ENCODE data around the gene FGF14. TPM values are rescaled to one million over a fixed set of nuclear protein-coding genes. Genes with fewer than 3 reads are reported as not detected.

FGF14 gene
- polyA plus RNA-seq, 5 donors, result 0.49 to 1.2 (median 0.62) TPM

DNA sequence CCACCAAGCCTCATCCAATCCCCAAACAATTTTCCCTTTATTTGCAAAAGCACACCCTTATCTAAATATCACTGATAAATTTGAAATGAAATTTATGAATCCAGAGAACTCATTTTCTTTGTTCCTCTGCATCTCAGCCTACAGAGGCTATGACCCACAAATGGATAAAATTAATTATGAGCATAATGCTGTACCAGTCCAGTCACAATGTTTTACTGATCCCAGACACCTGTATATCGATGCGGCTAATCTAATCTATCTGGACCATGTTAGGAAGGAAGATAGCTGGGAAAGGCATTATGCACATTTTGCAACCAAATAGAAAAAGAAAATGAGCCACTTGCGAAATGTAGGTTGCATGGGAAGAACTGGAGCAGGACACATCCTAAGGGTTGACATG is 150.0 kb downstream of the FGF14 start:
- DNase-seq, result no peak

DNA sequence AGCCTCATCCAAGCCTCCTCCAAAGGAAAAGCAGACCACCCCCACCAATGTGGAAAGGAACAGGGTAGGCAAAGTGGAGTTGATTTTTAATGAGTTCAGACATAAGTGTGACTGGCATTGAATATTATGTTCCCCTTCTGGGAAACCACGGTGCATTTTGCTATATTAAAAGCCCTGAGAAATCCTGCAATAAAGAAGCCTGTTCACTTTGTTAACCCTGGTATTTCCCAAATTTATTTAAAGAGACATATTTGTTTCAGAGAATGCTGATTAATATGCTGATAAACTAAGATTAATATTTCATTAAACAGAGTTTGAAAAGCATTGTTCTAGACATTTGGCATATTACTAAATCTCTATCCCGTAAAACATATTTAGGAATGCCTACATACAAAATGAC is 151.4 kb downstream of the FGF14 start:
- DNase-seq, result no peak

DNA sequence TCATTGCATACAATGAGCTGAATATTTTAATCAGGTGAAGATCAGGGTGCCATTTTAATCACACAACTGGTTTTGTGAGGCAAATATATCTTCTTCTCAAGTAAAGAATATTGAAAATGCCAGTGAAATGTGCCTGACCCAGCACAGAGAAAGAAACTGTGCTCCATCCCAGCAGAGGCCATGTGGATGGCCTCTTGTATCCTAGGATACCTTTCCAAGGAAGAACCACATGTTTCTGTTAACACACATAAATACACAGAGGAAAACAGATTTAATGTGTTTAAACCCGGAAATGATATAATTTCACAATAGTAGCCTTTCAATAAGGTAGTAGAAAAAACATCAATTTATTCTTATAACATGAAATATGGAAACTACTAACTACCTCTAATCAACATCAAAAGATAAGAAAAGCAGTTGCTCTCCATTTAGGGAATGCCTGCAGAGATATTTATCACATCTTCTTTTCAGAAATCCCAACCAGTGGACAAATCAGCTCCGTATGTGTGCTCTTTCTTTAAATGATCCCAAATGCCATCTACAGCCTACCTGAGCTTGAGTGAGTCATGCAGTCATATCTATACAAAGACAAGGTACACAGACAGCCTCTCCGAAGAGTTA is 157.1 kb downstream of the FGF14 start:
- DNase-seq, result no peak

DNA sequence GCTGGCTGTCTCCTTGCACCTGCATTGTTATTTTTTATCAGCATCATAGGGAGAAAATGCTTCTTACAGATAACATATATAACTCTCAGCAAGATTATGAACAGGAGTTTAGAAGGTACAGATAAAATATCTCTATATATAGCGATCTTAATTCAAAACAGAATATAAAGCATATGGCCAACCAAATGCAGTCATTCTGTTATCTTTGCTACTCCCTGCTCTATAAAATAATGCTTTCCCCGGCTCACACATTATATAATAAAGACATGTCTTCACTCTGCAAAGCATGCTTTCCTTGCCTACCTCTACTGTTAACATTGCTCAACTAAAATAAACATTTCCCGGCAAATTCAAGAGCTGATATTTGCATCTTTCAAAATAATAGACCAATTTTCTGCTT is 161.7 kb downstream of the FGF14 start:
- no peak for DNase-seq

DNA sequence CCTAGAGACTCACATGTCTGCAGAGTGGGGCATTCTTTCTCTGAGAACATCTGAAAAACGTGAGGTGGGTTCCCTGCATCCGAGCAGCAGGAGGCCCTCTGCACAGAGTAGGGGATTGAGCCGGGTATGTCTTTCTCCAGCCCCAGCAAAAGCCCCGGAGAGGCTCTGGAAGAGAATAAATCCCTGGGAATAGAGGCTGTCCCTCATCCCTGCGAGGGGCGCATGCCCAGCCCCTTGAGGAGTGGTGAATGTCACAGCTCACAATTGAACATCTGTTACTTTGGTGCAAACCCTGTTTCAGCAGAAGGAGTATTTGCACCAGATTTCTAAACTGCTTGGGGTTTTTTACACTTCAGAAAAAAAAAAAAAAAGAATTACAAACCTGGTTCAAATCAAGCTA is 164.6 kb downstream of the FGF14 start:
- DNase-seq, result no peak

DNA sequence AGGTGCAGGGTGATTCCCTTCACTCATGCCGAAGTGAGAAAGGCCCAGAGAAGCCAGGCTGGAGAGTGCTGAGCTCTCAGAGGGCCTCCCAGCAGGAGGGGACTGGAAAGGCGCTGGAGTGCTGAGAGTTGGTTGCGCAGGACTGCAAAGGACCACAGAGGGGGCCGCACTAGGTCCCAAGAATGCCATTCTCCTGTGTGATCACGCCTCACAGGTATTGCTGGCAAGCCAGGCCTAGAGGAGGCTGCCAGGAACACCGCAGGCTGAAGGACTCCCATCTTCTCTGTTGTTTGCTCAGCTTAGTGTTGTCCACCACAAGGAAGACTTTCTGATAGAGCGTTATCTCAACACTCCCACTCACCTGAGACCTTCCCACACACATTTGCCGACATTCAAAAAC is 165.0 kb downstream of the FGF14 start:
- no peak for DNase-seq

DNA sequence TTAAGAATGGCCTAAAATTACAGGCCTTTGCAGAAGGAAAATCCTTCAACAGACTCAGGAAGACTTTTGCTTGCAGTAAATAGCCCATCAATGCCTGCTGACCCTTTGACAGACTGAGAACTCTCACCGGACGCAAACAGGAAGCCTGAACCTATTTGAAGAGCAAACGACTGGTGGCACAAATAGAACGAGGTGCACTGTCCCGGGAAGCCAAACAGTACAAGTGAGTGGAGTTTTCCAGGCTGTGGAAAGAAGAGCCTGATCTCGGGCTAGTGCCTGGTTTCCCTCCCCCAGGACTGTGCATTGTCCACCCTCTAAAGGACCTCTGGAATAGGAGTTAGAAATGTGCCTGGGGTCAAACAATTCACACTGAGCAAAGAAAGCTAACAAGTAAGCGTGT is 165.5 kb downstream of the FGF14 start:
- DNase-seq, result no peak

DNA sequence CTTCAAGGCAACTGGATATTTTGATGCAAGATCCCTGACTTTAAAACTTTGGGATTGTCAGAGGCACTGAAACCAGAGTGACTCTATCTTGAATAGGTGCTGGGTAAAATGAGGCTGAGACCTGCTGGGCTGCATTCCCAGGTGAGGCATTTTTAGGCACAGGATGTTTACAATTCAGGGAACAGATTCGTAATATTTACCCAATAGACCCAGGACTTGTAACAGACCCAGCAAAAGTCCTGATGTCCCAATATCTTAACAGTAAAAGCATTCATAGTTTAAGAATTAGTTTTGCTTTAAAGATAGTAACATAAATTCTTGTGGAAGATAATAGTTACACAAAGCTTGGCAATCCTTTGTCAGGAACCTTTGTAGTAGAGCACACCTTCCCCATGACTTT is 166.2 kb downstream of the FGF14 start:
- no peak for DNase-seq

DNA sequence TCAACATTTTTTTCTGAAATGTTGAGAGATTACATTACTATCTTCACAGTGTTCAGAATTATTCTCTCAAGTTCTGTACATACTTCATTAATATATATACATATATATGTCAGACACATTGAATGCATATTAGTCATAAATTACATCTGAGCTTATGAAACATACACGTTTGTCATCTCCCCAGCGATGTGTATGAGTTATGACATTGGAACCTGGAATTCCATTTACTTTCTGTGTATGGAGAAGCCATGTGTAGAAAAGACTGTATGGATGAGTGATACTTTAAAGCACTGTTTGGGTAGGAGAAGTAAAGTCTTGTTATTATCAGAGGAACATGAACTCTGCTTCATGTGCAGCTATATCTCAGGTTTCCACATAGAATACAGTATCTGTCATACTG is 167.2 kb downstream of the FGF14 start:
- no peak for DNase-seq

DNA sequence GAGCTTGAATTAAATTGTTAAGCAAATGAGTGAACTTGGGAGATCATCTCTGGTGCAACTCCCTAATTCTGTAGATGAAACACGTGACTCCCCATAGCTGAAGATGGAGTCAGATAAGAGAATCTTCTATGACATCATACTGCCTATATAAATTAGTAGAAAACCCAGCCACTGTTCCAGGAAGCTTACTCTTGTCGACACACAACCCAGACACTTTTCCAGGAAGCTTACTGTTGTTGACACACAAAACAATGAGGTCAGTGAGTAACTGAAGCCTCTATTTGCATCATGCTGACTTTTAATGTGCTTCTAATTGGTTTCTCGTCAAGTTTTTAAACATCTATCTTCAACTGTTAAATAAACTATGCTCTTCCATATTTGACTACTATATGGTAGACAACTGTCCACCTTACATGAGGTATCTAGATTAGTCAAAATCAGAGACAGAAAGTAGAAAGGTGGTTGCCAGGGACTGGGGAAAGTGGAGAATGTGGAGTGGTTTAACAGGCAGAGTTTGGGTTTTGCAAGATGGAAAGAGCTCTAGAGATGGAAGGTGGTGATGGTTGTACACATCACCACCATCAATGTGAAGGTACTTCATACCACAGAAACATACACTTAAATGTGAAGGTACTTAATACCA is 168.2 kb downstream of the FGF14 start:
- DNase-seq, result no peak

DNA sequence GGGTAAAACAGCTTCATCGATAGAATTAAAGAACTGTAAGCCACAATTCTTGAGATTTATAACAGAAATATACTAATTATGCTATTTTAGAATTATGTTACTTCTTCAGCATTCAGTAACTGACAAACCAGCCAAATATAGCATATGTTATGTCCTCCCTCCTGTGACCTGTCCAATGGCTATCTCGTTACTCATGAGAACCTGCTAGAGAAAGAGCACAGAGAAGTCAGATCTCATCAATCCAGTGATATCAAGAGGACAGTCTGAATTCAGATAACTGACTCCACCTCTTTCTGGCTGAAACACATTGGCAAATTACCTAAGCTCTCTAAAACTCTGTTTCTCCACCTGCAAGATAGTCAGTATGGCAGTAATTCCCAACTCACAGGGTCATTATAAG is 170.4 kb downstream of the FGF14 start:
- no peak for DNase-seq

DNA sequence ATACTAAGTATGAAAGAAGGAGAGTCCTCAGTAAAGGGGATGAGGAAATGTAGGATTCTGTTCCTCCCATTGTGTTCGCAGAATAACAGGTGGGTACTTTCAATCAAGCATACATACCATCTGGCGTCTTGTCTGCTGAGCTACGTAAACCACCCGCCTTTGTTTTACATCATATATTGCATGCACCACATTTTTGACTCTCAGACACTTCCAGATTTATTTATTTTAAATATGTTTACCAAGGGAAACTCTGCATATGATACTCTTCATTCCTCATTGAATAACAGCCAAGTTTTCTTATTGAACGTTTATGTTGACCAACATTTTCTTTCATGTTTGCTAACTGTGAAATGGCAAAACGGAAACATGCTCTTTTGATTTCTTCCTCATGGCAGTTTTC is 174.1 kb downstream of the FGF14 start:
- peak in 1 of 2 donors; percentile 8 for DNase-seq

DNA sequence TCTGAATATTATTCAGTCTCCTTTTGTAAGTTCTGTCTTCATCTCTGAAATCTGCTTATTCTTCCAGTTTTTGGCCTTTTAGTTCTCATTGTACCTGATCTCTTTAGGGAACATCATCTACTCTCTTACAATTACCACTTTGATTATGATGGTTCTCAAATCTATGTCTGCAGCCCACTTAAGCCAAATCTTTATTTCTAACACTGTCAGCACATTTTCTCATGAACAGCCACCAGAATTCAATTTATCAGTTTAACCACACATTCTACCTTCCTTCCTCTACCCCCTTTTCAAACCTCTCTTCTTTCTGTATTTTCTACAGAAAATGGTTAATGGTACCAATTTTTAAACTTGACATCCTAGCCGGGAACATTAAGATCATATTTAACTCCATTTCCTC is 175.3 kb downstream of the FGF14 start:
- DNase-seq, result no peak

DNA sequence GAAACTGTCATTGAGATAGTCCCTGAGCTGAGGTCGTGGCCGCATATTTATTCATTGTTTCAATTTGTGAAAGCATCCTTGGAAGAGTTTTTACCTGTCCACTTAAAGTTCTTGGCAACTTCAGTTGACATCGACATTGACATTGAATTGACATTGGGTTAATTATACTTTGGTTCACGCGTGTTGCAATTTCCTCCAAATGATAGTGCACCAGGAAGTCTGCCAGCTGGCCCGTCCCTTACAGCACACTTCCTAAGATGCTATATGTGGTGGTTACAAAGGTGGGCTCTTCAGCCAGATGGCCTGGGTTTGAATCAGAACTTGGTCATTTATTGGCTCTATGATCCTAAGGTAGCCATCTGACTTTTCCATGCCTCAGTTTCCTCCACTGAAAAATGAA is 176.0 kb downstream of the FGF14 start:
- no peak for DNase-seq

DNA sequence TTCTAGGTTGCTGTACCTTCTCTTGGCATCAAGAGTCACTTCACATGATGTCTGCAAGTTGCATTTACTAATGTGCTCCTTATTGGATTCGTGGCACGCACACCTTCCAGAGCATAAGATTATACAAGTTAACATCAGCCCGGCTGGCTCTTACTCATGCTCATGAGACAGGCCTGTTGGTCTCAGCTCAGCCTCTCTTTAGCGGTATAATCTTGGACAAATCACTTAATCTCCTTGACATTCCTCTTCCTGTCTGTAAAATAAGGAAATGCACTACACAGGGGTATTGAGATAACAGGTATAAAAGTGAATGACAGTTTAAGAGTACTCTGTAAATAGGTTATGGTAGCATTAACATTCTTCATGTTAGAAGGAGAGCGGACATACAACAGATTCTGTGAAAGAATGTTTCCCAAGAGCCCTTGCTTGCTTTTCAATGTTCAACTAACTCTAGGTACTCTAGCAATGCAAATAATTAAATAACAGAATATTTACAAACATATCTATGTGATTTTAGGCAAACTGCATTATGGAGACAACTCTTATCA is 181.1 kb downstream of the FGF14 start:
- no peak for DNase-seq

DNA sequence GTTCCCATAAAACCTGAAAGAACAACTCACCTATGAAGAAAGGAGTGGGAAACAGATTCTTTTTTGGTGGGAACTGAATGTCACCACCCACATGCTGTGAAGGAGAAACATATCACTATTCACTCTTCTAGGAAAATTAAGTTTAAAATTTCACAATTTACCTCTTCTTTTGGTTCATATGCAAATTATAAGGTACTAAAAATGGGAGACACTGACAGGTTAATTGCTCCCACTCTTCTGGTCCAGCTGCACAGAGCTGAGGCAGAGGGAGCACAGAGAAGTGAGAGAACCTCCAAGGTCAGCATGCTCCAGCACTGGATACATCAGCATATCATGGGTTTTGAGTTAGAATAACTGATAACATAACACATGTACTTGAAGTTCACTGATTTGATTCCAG is 186.9 kb downstream of the FGF14 start:
- no peak for DNase-seq

DNA sequence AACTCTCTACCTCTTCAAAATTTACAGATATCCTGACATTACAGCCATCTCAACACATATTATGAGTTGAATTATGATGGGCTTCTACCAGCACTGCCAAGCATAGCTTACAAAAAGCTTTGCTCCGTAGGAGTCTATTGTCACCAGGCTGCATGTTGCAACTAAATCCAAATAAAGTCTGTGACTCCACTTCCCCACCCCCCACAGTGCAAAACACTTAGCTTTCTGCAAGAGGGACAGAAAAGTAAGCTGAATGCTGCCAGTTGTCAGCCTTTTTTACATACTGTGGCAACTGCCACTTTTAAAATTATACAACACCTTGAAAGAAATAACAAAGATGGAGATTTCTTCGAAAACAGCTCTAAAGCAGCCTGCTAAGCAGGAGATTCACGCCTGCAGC is 189.1 kb downstream of the FGF14 start:
- no peak for DNase-seq

DNA sequence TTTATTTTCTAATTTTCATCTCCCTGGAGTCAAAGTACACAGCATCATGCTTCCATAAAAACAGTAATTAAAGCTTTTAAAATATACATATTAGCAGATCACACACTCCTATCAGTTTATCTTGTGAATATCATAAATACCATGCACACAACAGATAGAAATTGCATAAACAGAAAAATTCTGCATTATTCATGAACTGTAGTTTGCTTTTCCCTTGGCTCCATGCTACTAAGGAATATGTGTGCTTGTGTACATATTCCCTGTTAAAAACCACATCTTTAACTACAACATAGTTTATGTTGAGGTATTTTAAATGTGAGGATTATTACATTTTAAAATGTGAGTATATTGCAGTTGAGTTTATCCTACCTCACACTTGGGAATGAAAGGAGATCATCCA is 193.5 kb downstream of the FGF14 start:
- DNase-seq, result no peak

DNA sequence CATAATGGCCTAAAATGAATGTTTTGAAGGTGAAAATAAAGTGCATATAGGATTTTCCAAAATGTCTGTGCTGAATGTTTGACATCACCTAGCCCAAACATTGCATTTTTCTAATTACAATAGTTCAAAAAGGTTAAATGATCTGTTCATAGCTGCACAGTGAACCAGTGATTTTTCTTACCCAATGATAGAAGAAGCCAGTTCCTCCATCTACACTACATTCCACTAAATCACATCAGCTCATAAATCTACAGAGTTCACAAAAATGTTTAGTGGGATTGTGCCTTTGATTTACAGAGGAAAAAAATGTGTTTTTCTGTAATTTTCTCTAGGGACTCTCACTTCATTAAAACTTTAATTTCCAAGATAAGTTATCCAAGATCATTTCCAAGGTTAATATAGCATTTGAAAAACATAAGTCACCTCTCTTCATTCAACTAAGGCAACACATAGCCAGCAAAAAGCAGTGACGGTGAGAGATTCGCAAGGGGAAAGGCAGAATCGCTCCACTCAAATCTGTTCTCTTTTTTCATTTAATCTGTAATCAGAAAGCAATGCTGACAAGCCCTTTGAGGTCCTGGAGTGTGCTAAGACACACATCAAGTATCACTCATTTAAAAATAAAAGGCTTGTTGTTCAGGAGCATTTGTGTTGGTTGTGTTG is 194.0 kb downstream of the FGF14 start:
- DNase-seq, result peak in 1 of 2 donors; percentile 2

DNA sequence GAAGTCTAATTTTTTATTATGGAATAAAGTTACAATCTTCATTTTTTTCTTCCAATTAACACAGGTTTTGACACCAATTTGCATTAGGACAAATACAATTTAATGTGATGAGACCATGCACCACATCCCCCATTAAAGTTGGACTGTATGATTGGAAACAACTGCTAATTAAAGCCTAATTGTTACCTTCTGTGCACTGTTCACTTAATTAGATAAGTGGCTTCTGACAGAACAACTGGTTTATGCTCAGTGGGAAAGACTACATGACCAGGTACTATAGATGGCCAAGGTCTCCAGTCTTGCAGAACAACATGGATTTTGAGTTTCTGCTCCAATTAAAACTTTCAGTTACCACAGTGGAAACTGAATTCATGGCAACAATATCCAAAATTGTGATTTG is 198.1 kb downstream of the FGF14 start:
- DNase-seq, result no peak

DNA sequence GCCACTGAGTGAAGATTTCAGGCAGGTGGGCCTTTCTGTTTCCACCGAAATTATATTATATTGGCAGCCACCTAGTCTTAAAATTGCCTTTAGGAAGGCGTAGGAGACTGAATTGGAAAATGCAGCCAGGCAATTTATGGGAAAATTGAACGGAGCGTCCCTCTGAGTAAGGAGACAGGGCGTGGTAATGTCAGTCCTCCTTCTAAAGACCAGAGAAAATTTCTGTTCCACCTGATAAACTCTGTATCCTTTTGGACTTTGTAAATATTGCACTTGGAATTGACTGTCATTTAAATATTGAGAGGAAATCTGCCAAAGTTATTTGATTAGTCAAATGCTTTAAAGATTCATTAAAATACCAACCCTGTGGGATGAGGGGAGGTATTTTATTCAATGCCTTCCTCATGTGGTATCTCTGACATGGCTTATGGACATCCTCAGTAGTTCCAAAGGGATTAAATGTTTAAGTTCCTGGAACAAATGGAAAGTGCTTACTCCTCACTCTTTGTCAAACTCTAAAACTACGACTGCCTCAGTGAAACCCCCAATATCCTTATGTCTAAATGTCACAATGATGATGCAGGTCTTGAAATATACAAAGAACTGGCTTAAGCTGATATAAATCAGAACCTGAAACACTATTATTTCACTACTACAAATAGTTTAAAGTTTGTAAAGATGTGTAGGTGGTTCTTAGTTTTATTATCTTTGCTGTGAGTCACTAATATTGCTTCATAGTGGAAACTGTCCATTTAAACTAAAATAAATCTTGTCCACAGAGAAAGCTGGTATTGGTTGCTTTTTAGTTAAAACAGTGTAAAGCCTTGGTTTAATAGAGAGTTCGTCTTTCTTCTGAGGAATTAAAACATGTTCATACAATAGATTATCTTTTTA is 203.2 kb downstream of the FGF14 start:
- DNase-seq, result no peak

DNA sequence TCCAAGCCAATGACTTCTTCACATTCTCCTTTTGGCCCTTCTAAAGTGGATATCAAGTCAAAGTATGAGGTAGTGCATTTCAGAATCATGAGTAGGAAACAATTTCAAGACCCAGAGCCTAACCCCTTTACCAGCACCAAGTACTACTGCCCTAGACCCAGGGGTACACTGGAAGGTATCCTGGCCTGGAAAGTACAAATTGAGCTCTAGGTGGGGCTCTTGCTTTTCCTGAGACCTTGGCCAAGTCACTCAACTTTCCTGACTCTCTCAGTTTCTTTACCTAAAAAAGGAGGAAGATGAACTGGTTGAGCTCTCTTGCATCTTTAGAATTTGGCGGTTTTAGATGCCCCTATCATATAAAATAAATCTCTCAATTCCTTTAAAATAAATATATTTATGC is 204.7 kb downstream of the FGF14 start:
- DNase-seq, result no peak

Data from right lung (tissue), 5 donors.